Fibroblast of the aortic adventitia (primary cell): ENCODE data around the gene TTLL4. TPM values are rescaled to one million over a fixed set of nuclear protein-coding genes. Genes with fewer than 3 reads are reported as not detected.

ENCODE experiments used
- DNase-seq: peaks from one replicate; pipeline ENCODE4 v3.0.0-alpha.2; 2010; ENCODE audit warnings: low read depth
- H3K4me3 ChIP-seq: 2 replicates; pipeline ENCODE4 v1.5.1; 2011; ENCODE audit warnings: low read depth, mild to moderate bottlenecking, control low read depth, low read length, moderate library complexity
- CTCF ChIP-seq: IDR thresholded peaks from 2 replicates; pipeline ENCODE4 v1.5.1; 2011; ENCODE audit warnings: mild to moderate bottlenecking, low read length, control low read depth, inconsistent platforms; ENCODE audit not compliant: insufficient read depth
- total RNA-seq: library from RNA; depleted of rRNA; stranded (reverse); fragments of >200 nt; gene quantifications from 2 replicates; pipeline ENCODE4 v1.2.3, GENCODE V29; 2012; ENCODE audit warnings: low replicate concordance

TTLL4 gene
- total RNA-seq, 1 donor: 14.2 TPM

DNA sequence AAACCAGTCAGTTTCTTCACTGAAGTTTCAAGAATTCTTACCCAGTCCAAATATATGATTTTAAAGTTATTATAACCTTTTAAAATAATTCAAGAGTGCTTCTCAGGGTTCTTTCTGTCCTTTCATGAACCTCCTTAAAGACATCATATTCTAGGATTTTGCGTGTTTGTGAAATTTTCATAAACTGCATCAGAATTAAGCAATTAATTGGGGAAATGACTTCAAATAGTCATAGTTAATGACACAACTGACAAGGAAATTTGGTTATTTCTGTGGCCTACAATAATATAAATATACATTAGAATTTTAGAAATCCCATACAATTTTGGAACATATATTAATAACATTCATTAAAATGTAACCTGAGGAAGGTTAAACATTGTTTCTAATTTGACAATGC is 81.8 kb downstream of the TTLL4 start:
- H3K4me3 ChIP-seq: no peak overlapping the region
- no peak for DNase-seq
- no peak for TF ChIP-seq CTCF

DNA sequence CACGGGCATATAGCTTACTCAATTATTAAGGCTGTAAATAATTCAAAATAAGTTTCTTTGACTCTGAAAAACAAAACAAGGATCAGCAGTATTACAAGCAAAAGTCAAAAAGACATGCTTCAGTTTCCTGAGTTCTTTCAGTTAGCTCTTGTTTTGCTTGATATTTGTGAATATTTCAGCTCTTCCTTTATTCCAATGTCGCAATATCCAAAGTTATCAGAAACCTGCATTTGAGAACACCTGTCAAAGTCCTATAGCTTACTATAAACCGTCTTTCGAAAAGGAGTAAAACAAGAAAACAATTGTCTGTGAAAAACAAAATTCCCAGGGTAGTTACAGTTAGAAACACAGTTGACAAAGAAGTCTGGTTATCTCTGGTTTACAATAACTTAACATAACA is 86.1 kb downstream of the TTLL4 start:
- TF ChIP-seq CTCF: no peak
- no peak for DNase-seq
- H3K4me3 ChIP-seq: no peak overlapping the region

DNA sequence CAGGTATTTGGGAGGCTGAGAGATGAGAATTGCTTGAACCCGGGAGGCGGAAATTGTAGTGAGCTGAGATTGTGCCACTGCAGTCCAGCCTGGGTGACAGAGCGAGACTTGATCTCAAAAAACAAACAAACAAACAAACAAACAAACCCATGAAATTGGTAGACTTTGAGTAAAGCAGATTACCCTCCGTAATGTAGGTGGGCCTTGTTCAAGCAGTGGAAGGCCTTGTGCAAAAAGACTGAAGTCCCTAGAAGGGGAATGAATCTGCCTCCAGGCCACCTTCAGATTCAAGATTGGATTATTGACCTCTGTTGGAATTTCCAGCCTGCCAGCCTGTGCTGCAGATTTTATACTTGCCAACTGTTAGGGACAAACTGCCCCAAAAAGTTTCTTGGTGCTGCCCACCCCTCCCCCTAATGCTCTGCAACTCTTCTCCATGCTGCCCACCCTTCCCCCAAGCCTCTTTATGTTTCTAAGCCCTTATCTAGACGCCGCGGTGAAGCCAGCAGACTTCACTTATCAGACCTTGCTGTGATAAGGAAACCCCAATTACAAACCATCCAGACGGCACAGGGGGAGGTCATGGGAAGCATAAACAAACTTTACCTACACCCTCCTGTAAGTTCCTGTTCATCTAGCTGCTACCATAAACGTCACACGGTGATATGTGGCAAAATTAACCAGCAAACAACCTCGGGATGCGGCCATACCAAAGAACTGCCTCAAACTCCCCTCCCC is 88.3 kb downstream of the TTLL4 start:
- peak; percentile 4 for DNase-seq
- TF ChIP-seq CTCF: no peak

DNA sequence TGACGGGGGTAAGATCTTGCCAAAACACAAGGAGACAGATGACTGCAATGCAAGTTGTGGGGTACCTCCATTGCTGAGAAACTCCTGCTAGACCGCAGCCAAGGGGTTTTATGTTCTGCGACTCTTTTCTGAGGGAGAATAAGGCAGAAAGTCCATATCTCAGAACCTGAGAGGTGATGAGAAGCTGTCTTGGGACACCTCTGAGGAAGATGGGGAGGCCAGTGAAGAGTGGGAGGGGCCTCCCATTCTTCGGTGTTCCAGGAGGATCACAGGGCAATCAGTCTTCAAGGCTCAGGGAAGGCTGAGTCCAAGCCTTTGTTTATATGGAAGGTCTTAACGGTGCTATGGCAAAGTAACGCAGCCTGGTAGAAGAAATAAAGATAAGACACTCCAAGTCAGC is 89.4 kb downstream of the TTLL4 start:
- no peak for DNase-seq
- TF ChIP-seq CTCF: no peak
- no peak overlapping the region for H3K4me3 ChIP-seq

More for the DNA sequence above, 88.3 kb downstream of the TTLL4 start:
- no peak overlapping the region for H3K4me3 ChIP-seq

- no peak for DNase-seq
- H3K4me3 ChIP-seq: no peak overlapping the region
- no peak for TF ChIP-seq CTCF
These were observed 91.9 kb downstream of the TTLL4 start for GRCh38 chr2:218802386-218802994.

DNA sequence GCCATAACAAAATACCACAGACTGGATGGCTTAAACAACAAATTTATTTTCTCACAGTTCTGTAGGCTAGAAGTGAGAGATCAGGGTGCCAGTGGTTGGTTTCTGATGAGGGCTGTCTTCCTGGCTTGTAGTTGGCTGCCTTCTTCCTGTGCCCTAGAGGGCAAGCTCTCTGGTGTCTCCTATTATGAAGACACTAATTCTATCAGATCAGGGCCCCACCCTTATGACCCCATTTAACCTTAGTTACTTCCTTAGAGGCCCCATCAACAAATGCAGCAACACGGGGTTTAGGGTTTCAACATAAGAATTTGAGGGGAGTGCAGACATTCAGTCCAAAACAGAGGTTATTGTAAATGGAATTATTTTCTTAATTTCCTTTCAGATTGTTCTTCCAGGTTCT is 94.2 kb downstream of the TTLL4 start:
- DNase-seq: no peak
- TF ChIP-seq CTCF: no peak
- no peak overlapping the region for H3K4me3 ChIP-seq

Other genes with a start within 250 kb of the TTLL4 start
- 14.8 and 16.1 TPM in 2 replicates for gene USP37, start 142.5 kb upstream of the TTLL4 start, total RNA-seq
- 32.9 and 77.0 TPM in 2 replicates for gene CNOT9, start 142.0 kb upstream of the TTLL4 start, total RNA-seq
- 1.2 and 6.4 TPM in 2 replicates for gene PLCD4, start 102.9 kb upstream of the TTLL4 start, total RNA-seq
- 4.5 and 17.8 TPM in 2 replicates for gene ZNF142, start 51.2 kb upstream of the TTLL4 start, total RNA-seq
- gene BCS1L, start 51.2 kb upstream of the TTLL4 start, total RNA-seq: 33.3 and 45.3 TPM in 2 replicates
- gene RNF25, start 38.8 kb upstream of the TTLL4 start, total RNA-seq: 6.5 and 26.2 TPM in 2 replicates
- 31.0 and 65.6 TPM in 2 replicates for gene STK36, start 38.7 kb upstream of the TTLL4 start, total RNA-seq
- gene CYP27A1, start 71.3 kb downstream of the TTLL4 start, total RNA-seq: 10.5 and 42.8 TPM in 2 replicates
- gene PRKAG3, start 121.0 kb downstream of the TTLL4 start, total RNA-seq: 0.18 and 0.41 TPM in 2 replicates
- gene WNT6, start 149.0 kb downstream of the TTLL4 start, total RNA-seq: not detected in 2 replicates
- gene WNT10A, start 170.0 kb downstream of the TTLL4 start, total RNA-seq: not detected in 2 replicates
- not detected in 2 replicates for gene CDK5R2, start 248.8 kb downstream of the TTLL4 start, total RNA-seq